ENCODE results near the gene EXOC3. TPM values are rescaled to one million over a fixed set of nuclear protein-coding genes. Genes with fewer than 3 reads are reported as not detected.

Gene EXOC3
- total RNA-seq, 1 experiment from 2014 or later = 63.8 TPM

DNA sequence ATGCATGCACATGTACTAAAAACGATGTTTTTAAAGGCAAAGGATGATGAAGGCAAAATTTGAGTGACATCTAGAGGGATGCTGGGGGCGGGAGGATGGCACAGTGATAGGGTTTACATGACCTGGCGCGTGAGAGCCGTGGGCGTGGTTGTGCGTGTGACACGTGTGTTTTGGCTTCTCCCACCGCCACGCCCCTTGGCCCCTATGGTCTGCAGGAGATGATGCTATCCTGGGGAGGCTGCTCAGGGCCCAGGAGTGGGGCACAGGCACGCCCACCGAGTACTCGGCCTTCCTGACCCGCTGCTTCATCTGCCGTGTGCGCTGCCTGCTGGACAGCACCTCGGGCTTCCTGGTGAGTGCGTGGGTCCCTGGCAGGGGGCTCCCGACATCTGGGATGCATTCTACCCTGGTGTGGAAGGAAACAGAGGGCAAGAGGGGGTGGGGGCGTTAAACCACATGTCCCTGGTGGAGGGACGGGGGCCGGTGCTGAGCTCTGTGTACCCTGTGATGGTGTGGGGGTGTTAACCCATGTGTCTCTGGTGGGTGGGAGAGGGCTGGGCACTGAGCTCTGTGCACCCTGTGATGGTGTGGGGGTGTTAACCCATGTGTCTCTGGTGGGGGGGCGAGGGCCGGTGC, 19.2 kb upstream of the EXOC3 start:
- no TSS peak for BruUV-seq (replicated peaks)
- CTCF ChIA-PET = no interaction called here

DNA sequence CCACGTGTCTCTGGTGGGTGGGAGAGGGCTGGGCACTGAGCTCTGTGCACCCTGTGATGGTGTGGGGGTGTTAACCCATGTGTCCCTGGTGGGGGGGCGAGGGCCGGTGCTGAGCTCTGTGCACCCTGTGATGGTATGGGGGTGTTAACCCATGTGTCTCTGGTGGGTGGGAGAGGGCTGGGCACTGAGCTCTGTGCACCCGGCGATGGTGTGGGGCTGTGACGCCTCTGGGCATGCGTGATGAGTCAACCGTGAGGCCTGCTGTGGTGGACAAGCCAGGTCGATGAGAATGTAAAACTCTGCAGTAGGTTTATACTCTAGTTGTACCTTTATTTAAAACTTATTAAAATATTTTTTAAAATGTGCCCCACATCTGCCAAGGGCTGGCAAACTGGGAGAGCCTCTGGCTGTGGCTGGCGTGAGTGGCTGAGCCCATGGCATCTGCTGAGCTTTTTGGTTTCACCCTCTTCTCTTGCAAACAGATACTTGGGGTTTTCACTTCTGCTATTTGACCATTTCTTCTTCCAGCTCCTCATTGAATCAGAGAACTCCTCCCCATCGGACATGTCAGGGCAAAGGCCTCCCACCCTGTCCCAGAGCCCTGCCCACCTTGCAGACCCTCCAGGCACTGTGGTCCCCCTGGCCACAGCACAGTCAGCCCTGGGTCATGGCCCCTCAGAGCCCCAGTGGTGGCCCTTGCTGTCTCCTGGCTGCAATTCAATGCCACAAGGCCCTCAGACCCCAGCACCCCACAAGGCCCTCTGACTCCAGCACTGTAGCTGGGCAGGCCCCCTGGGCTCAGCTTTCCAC, 18.5 kb upstream of the EXOC3 start:
- H3K4me3 Mint-ChIP-seq (ENCODE audit: low read depth, unreplicated experiment) = no peak overlapping the region
- intact Hi-C loops (cut with micrococcal nuclease; ENCODE audit: unreplicated experiment) = no loop called here
- H3K4me1 Mint-ChIP-seq (ENCODE audit: low read depth, unreplicated experiment) = no peaks in the 10 kb centered on the region
- TF ChIP-seq CTCF (IDR thresholded peaks at IDR 0.05; ENCODE audit: unreplicated experiment) = no peak
- BruUV-seq (replicated peaks) = no TSS peak
- no peak overlapping the region for H3K27ac Mint-ChIP-seq (ENCODE audit: unreplicated experiment)
- no peaks in the 10 kb centered on the region for H3K36me3 Mint-ChIP-seq (ENCODE audit: insufficient read depth, unreplicated experiment)
- CTCF ChIA-PET = interaction anchor here (1.6 kb wide), 1 partner anchor 236 kb away, joined by 4 read pairs; no protein-coding TSS in a partner anchor
- peaks cover 7% of the 10 kb centered on the region for H3K9me3 Mint-ChIP-seq (ENCODE audit: low read depth, unreplicated experiment)
- DNase-seq = no peak
- H3K27me3 Mint-ChIP-seq (ENCODE audit: unreplicated experiment) = peaks cover 17% of the 10 kb centered on the region

More for the DNA sequence above, 19.2 kb upstream of the EXOC3 start:
- no peak for TF ChIP-seq CTCF (IDR thresholded peaks at IDR 0.05; ENCODE audit: unreplicated experiment)
- no peaks in the 10 kb centered on the region for H3K4me1 Mint-ChIP-seq (ENCODE audit: low read depth, unreplicated experiment)
- DNase-seq = no peak
- H3K4me3 Mint-ChIP-seq (ENCODE audit: low read depth, unreplicated experiment) = no peak overlapping the region
- intact Hi-C loops (cut with micrococcal nuclease; ENCODE audit: unreplicated experiment) = no loop called here
- H3K9me3 Mint-ChIP-seq (ENCODE audit: low read depth, unreplicated experiment) = peaks cover 7% of the 10 kb centered on the region
- peaks cover 17% of the 10 kb centered on the region for H3K27me3 Mint-ChIP-seq (ENCODE audit: unreplicated experiment)
- H3K27ac Mint-ChIP-seq (ENCODE audit: unreplicated experiment) = no peak overlapping the region
- H3K36me3 Mint-ChIP-seq (ENCODE audit: insufficient read depth, unreplicated experiment) = no peaks in the 10 kb centered on the region

DNA sequence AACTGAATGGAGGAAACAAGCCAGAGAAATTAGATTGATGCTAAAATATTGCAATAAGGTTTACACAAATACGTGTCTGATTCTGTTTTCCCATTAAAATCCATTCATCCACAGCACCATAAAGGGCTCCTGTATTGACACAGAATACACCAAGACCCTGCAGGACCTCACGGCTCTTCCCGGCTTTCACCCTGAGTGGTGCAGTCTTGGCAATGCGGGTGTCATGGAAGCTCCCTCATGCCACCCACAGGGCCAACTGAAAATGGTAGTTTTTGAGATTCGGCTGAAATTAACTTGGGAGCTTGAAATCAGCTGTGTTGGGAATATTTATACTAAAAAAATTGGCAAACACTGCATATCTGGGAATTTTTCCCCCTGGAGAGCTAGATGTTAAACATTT, 17.3 kb upstream of the EXOC3 start:
- no peak for TF ChIP-seq CTCF (IDR thresholded peaks at IDR 0.05; ENCODE audit: unreplicated experiment)
- intact Hi-C loops (cut with micrococcal nuclease; ENCODE audit: unreplicated experiment) = no loop called here
- H3K4me3 Mint-ChIP-seq (ENCODE audit: low read depth, unreplicated experiment) = no peak overlapping the region
- H3K4me1 Mint-ChIP-seq (ENCODE audit: low read depth, unreplicated experiment) = no peaks in the 10 kb centered on the region
- H3K9me3 Mint-ChIP-seq (ENCODE audit: low read depth, unreplicated experiment) = peaks cover 7% of the 10 kb centered on the region
- CTCF ChIA-PET = interaction anchor here (0.8 to 1.6 kb wide), 3 partner anchors 88 to 237 kb away, joined by 3 to 5 read pairs (median 4); no protein-coding TSS in a partner anchor
- H3K27ac Mint-ChIP-seq (ENCODE audit: unreplicated experiment) = no peak overlapping the region
- no peaks in the 10 kb centered on the region for H3K36me3 Mint-ChIP-seq (ENCODE audit: insufficient read depth, unreplicated experiment)
- no TSS peak for BruUV-seq (replicated peaks)
- peak; percentile 22 for DNase-seq
- peaks cover 17% of the 10 kb centered on the region for H3K27me3 Mint-ChIP-seq (ENCODE audit: unreplicated experiment)

DNA sequence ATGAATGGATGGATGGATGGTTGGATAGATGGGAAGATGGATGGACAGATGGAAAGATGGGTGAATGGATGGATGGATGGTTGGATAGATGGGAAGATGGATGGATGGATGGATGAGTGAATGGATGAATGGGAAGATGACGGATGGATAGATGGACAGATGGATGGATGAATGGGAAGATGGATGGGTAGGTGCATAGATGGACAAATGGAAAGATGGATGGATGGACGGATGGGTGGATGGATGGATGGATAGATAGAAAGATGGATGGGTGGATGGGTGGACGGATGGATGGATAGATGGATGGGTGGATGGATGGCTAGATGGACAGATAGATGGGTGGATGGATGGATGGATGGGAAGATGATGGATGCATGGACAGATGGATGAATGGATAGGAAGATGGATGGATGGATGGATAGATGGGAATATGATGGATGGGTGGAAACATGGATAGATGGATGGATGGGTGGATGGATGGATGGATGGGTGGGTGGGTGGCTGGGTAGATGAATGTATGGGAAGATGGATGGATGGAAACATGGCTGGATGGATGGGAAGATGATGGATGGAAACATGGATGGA, 16.5 kb upstream of the EXOC3 start:
- CTCF ChIA-PET = interaction anchor here (1.0 to 1.6 kb wide), 2 partner anchors 109 to 238 kb away, joined by 4 to 5 read pairs; no protein-coding TSS in a partner anchor
- no peak for DNase-seq
- peaks cover 17% of the 10 kb centered on the region for H3K27me3 Mint-ChIP-seq (ENCODE audit: unreplicated experiment)
- peaks cover 7% of the 10 kb centered on the region for H3K9me3 Mint-ChIP-seq (ENCODE audit: low read depth, unreplicated experiment)
- no peak for TF ChIP-seq CTCF (IDR thresholded peaks at IDR 0.05; ENCODE audit: unreplicated experiment)
- intact Hi-C loops (cut with micrococcal nuclease; ENCODE audit: unreplicated experiment) = no loop called here
- peaks cover 6% of the 10 kb centered on the region for H3K4me1 Mint-ChIP-seq (ENCODE audit: low read depth, unreplicated experiment)
- H3K4me3 Mint-ChIP-seq (ENCODE audit: low read depth, unreplicated experiment) = no peak overlapping the region
- no peak overlapping the region for H3K27ac Mint-ChIP-seq (ENCODE audit: unreplicated experiment)
- no TSS peak for BruUV-seq (replicated peaks)
- no peaks in the 10 kb centered on the region for H3K36me3 Mint-ChIP-seq (ENCODE audit: insufficient read depth, unreplicated experiment)
